ENCODE measurements around the gene RAD51B. TPM values are rescaled to one million over a fixed set of nuclear protein-coding genes. Genes with fewer than 3 reads are reported as not detected.

Gene RAD51B
- total RNA-seq, 1 experiment from 2014 or later, result 10.8 TPM

DNA sequence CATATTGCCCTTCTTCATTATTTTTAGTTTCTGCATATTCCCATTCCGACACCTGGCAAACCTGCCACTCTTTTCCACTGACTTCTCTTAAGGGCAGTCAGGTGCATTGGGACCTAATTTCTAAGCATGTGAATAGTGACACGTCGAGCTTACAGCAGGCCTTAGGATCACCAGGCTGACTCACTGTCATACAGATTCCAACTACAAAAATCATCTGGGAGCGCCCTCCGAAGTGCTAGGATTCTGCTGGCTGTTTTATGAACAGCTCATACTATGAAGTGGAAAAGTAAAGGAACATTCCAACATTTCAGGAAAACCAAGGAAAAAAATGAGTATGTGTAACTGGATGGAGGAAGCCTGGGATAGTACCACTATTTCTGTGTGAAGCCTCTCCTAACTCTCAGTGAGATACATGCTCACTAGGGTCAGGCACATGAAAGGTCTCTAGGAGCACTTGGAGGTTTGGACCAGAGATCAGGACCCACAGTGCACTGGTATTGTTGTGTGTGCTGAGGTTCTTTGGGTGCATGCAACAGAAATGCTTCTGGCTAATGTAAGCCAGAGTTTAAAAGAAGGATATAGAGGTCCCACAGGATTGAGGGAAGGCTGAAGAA is 715.9 kb downstream of the RAD51B start:
- intact Hi-C loops (cut with micrococcal nuclease), result loop anchor here (1.0 kb wide), 2 partner anchors 12 to 28 kb away; no protein-coding TSS in a partner anchor
- Histone ChIP-seq H3K4me2 (ENCODE audit: low read length) (peak overlapping the region; percentile 28), H3K4me3 (ENCODE audit: low read length) (no peak overlapping the region), H4K20me1 (ENCODE audit: low read length) (no peaks in the 10 kb centered on the region), H3K9me3 (ENCODE audit: low read length) (peaks cover 2% of the 10 kb centered on the region), H3K9me2 (replicated peaks; ENCODE audit: low read length) (no peaks in the 10 kb centered on the region), H3K79me2 (ENCODE audit: low read length) (no peaks in the 10 kb centered on the region), H3K27ac (ENCODE audit: low read length) (peak overlapping the region; percentile 67), H3K27me3 (ENCODE audit: low read length) (no peaks in the 10 kb centered on the region), H3F3A (ENCODE audit: low read length, unreplicated experiment) (no peaks in the 10 kb centered on the region), H2AFZ (ENCODE audit: low read length) (peak overlapping the region; percentile 27), H3K9ac (ENCODE audit: low read length) (peak overlapping the region; percentile 25; the same call in 1 of the 2 replicates), H3K4me1 (ENCODE audit: insufficient read depth, low read length) (peaks cover 12% of the 10 kb centered on the region), H3K36me3 (ENCODE audit: low read depth, low read length) (peaks cover 1% of the 10 kb centered on the region; the same call in 1 of the 2 replicates)
- peak; percentile 98 for ATAC-seq
- DNase-seq, result peak; percentile 92
- ChIA-PET CTCF (interaction anchor here (0.7 to 1.1 kb wide), 4 partner anchors 12 to 281 kb away, joined by 3 read pairs; no protein-coding TSS in a partner anchor), POLR2A (ENCODE audit: unreplicated experiment) (interaction anchor here (0.6 to 1.2 kb wide), 2 partner anchors 13 to 154 kb away, joined by 5 to 6 read pairs; no protein-coding TSS in a partner anchor)
- no peak for TF ChIP-seq EZH2phosphoT487 (IDR thresholded peaks at IDR 0.05; ENCODE audit: borderline replicate concordance, low read length)
- TF ChIP-seq, protein P1, sequence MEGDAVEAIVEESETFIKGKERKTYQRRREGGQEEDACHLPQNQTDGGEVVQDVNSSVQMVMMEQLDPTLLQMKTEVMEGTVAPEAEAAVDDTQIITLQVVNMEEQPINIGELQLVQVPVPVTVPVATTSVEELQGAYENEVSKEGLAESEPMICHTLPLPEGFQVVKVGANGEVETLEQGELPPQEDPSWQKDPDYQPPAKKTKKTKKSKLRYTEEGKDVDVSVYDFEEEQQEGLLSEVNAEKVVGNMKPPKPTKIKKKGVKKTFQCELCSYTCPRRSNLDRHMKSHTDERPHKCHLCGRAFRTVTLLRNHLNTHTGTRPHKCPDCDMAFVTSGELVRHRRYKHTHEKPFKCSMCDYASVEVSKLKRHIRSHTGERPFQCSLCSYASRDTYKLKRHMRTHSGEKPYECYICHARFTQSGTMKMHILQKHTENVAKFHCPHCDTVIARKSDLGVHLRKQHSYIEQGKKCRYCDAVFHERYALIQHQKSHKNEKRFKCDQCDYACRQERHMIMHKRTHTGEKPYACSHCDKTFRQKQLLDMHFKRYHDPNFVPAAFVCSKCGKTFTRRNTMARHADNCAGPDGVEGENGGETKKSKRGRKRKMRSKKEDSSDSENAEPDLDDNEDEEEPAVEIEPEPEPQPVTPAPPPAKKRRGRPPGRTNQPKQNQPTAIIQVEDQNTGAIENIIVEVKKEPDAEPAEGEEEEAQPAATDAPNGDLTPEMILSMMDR (conservative IDR thresholded peaks at IDR 0.05; ENCODE audit: low read depth, low read length), result 0 out of 2 replicates have a peak, but pooled peaks have one; percentile 15
- BruUV-seq (replicated peaks), result TSS peak; percentile 91

DNA sequence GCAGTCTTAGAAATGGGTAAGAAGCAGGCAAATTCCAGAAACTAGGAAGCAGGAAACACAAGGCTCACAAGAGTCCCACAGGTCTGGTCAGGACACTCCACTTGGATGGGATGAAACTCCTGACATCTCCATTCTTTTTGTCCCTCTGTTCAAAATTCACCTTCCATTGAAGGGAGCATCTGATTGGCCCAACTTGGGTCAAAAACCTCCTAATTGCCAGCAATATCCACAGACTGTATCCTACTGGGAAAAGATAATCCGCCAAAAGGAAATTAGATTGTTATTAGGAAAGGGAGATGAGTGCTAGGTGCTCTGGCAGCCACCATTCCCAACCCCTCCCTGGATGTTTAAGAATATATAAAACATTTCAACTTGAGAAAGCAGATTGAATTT is 716.4 kb downstream of the RAD51B start:
- Histone ChIP-seq H3K79me2 (ENCODE audit: low read length) (no peaks in the 10 kb centered on the region), H4K20me1 (ENCODE audit: low read length) (no peaks in the 10 kb centered on the region), H3K9me2 (replicated peaks; ENCODE audit: low read length) (no peaks in the 10 kb centered on the region), H3K4me3 (ENCODE audit: low read length) (no peak overlapping the region), H3K4me2 (ENCODE audit: low read length) (peak overlapping the region; percentile 28), H3K27me3 (ENCODE audit: low read length) (no peaks in the 10 kb centered on the region), H2AFZ (ENCODE audit: low read length) (peak overlapping the region; percentile 27), H3K4me1 (ENCODE audit: insufficient read depth, low read length) (peaks cover 12% of the 10 kb centered on the region), H3K36me3 (ENCODE audit: low read depth, low read length) (no peaks in the 10 kb centered on the region), H3K27ac (ENCODE audit: low read length) (peak overlapping the region; percentile 67), H3K9ac (ENCODE audit: low read length) (peak overlapping the region; percentile 25; the same call in 1 of the 2 replicates), H3F3A (ENCODE audit: low read length, unreplicated experiment) (no peaks in the 10 kb centered on the region), H3K9me3 (ENCODE audit: low read length) (no peaks in the 10 kb centered on the region)
- BruUV-seq (replicated peaks), result no TSS peak
- intact Hi-C loops (cut with micrococcal nuclease), result no loop called here
- ATAC-seq, result no peak; the same call in 1 of the 2 replicates
- POLR2A ChIA-PET (ENCODE audit: unreplicated experiment), result interaction anchor here (0.7 kb wide), 1 partner anchor 245 kb away, joined by 3 read pairs; no protein-coding TSS in a partner anchor
- no peak for DNase-seq
- TF ChIP-seq, protein P1 (conservative IDR thresholded peaks at IDR 0.05; ENCODE audit: low read depth, low read length), result no peak
- TF ChIP-seq EZH2phosphoT487 (IDR thresholded peaks at IDR 0.05; ENCODE audit: borderline replicate concordance, low read length) (no peak), EZH2 (IDR thresholded peaks at IDR 0.05; ENCODE audit: low read length, unreplicated experiment) (no peak)
- CTCF ChIA-PET, result interaction anchor here (0.7 to 1.1 kb wide), 3 partner anchors 11 to 280 kb away, joined by 3 read pairs; no protein-coding TSS in a partner anchor

DNA sequence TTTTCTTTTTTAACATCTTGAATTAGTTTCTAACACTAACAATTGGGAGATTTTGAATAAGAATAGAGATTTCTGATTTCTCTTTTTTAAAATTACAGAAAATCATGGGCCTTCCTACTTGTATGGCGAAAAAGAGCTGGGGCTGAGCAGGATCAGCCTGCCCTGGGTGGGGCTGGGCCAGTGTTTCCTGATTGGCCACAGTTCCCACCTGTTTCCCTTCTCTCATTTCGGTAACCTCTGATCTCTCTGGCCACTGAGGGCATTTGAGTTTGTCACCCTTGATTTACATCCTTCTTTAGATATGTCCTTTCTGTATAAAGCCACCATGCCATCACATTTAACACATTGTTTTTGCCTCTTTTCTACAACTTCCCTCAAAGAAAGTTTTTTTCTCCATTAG is 719.1 kb downstream of the RAD51B start:
- Histone ChIP-seq H3K4me2 (ENCODE audit: low read length) (no peak overlapping the region), H3K9me2 (replicated peaks; ENCODE audit: low read length) (no peaks in the 10 kb centered on the region), H3K9ac (ENCODE audit: low read length) (no peak overlapping the region), H4K20me1 (ENCODE audit: low read length) (no peaks in the 10 kb centered on the region), H3K36me3 (ENCODE audit: low read depth, low read length) (no peaks in the 10 kb centered on the region), H3K27ac (ENCODE audit: low read length) (no peak overlapping the region), H2AFZ (ENCODE audit: low read length) (no peak overlapping the region), H3K9me3 (ENCODE audit: low read length) (no peaks in the 10 kb centered on the region), H3K4me1 (ENCODE audit: insufficient read depth, low read length) (peaks cover 20% of the 10 kb centered on the region), H3K4me3 (ENCODE audit: low read length) (no peak overlapping the region), H3K27me3 (ENCODE audit: low read length) (no peaks in the 10 kb centered on the region), H3K79me2 (ENCODE audit: low read length) (no peaks in the 10 kb centered on the region), H3F3A (ENCODE audit: low read length, unreplicated experiment) (no peaks in the 10 kb centered on the region)
- no peak for ATAC-seq
- intact Hi-C loops (cut with micrococcal nuclease), result no loop called here
- ChIA-PET CTCF (no interaction called here), POLR2A (ENCODE audit: unreplicated experiment) (interaction anchor here (0.7 kb wide), 1 partner anchor 357 kb away, joined by 7 read pairs; no protein-coding TSS in a partner anchor)
- no TSS peak for BruUV-seq (replicated peaks)
- DNase-seq, result no peak
- no peak for TF ChIP-seq EZH2 (IDR thresholded peaks at IDR 0.05; ENCODE audit: low read length, unreplicated experiment)
- no peak for TF ChIP-seq EZH2phosphoT487 (IDR thresholded peaks at IDR 0.05; ENCODE audit: borderline replicate concordance, low read length)

Data from PC-3 (cell line).